NCI-H128 (cell line): ENCODE measurements around the gene SLC39A9.

Experiments used
- DNase-seq: peaks from one replicate; lab custom pipeline; 2025; ENCODE audit not compliant: unreplicated experiment; lab: John Stamatoyannopoulos, UW

SLC39A9 gene

DNA sequence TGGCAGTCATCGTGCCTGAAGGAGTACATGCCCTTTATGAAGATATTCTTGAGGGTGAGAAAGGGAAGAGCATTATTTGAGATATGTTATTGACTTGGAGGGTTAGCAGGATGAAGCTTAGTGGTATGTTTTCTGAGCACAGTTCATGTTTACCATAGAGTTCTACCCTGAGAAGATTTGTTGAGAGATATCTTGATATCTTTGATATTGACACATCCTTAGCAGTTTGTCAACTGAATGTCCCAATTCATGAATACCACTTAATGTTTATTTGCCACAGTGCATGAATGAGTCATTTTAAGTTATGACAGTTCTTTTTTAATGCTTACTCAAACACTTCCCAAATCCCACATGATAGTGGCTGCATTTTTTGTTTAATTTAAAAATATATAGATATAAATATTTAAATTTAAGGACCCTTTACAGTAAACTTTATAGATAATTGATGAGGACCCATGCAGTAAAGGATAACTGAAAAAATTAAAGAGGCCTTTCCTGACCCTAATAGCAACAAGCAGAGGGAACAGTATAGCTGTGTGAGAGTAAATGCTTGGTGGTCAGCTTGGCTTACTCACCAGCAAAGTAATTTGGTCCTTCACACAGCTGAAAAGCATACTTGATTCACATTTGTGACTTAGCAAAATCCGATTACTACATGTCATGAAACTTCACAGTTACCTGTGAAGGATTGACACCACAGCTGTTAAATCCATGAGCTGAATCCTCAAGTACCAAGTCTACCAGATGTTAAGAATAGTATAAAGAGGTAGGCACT lies 25.8 kb downstream of the SLC39A9 start:
- DNase-seq = no peak

DNA sequence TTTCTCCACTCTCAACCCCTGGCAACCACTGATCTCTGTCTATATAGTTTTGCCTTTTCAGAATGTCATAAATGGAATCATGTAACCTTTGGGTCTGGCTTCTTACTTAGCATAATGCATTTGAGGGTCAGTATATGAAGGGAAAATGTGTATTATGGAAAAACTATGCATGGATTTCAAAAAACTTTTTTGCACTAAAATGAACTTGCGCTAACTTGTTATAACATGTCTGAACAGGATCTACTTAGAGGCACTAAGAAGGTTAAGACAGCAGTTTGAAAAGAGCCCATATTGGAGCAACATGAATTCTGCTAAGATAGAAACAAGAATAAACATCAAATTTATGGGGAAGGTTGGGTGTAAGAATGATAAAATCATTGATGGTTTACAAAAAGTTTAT lies 29.1 kb downstream of the SLC39A9 start:
- no peak for DNase-seq

DNA sequence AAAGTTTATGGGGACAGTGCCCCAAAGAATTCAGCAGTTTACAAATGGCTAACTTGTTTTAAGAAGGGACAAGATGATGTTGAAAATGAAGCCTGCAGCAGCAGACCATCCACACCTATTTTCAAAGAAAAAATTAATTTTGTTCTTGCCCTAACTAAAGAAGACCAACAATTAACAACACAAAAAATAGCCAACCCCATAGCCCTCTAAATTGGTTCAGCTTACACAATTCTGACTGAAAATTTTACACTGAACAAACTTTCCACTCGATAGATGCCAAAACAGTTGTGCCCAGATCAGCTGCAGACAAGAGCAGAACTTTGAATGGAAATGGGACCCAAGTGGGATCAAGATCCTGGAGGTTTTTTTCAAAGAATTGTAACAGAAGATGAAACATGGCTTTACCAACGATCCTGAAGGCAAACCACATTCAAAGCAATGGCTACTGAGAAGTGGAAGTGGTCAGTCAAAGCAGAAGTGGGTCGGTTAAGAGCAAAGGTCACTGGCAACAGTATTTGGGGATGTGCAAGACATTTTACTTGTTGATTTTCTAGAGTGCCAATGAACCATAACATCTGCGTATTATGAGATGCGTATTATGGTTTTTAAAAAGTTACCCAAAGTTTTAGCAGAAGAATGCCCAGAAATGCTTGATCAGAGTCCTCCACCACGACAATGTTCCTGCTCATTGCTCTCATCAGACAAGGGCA lies 30.0 kb downstream of the SLC39A9 start:
- DNase-seq = no peak

DNA sequence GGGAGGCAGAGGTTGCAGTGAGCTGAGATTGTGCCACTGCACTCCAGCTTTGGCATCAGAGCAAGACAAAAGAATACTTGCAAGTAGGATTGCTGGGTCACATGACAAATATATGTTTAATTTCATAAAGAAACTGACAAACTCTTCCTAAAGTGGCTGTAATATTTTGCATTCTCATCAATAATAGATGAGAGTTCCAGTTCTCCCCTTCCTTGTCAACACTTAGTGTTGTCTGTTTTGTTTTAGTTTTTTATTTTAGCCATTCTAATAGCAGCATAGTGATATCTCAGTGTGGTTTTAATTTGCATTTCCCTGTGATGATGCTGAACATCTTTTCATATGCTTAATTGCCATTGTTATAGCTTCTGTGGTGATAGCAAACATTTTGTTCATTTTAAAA lies 31.2 kb downstream of the SLC39A9 start:
- no peak for DNase-seq

DNA sequence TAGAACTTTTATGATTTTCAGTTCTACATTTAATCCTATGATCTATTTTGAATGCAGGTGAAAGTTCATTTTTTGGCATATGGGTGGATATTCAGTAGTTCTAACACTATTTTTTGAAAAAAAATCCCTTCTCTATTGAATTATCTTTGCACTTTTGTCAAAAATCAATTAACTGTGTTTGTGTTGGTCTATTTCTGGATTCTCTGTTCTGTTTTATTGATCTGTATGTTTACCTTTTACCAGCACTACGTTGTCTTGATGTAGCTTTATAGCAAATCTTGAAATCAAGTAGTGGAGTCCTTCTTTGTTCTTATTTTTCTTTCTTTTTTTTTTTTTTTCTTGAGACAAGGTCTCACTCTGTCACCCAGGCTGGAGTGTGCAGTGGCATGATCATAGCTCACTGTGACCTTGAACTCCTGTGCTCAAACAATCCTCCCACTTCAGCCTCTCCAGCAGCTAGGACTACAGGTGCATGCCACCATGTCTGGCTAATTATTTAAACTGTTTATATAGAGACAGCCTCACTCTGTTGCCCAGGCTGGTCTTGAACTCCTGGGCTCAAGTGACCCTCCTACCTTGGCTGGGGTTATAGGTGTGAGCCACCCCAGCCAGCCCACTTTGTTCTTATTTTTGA lies 31.9 kb downstream of the SLC39A9 start:
- no peak for DNase-seq

DNA sequence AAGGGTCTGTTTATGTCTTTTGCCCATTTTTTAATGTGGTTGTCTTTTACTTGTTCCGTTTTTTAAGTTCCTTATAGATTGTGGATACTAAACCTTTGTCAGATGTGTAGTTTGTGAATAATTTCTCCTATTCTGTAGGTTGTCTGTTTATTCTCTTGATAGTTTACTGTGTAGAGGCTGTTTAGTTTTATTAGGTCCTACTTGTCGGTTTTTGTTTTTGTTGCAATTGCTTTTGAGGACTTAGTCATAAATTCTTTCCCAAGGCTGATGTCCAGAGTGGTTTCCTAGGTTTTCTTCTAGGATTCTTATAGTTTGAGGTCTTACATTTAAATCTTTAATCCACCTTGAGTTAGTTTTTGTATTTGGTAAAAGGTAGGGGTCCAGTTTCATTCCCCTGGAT lies 33.9 kb downstream of the SLC39A9 start:
- no peak for DNase-seq

DNA sequence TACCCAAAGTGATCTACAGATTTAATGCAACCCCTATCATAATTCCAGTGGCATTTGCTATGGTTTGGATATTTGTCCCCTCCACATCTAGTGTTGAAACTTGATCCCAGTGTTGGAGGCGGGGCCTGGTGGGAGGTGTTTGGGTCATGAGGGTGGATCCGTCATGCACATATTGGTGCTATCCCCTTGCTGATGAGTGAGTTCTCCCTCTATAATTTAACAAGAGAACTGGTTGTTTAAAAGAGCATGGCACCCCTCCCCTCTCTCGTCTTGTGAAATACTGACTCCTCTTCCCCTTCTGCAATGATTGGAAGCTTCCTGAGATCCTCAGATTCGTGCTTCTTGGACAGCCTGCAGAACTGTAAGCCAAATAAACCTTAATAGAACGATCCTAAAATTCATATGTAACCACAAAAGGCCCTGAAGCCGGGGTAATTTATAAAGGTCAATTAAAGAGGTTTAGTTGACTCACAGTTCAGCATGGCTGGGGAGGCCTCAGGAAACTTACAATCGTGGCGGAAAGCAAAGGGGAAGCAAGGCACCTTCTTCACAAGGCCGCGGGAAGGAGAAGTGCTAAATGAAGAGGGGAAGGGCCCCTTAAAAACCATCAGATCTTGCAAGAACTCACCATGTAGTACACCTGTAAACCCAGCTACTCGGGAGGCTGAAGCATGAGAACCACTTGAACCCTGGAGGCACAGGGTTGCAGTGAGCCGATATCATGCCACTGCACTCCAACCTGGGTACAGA lies 41.2 kb downstream of the SLC39A9 start:
- DNase-seq = no peak

DNA sequence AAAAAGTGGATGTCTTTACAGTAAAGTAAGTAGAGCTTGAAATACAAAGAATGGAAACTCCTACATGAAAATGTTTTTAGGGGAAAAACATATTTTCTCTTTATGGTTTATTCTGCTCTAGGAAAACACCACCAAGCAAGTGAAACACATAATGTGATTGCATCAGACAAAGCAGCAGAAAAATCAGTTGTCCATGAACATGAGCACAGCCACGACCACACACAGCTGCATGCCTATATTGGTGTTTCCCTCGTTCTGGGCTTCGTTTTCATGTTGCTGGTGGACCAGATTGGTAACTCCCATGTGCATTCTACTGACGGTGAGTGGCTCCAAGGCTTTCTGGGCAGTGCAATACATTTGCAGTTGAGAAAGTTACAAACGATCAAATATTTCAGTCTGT lies 43.5 kb downstream of the SLC39A9 start:
- DNase-seq = no peak

DNA sequence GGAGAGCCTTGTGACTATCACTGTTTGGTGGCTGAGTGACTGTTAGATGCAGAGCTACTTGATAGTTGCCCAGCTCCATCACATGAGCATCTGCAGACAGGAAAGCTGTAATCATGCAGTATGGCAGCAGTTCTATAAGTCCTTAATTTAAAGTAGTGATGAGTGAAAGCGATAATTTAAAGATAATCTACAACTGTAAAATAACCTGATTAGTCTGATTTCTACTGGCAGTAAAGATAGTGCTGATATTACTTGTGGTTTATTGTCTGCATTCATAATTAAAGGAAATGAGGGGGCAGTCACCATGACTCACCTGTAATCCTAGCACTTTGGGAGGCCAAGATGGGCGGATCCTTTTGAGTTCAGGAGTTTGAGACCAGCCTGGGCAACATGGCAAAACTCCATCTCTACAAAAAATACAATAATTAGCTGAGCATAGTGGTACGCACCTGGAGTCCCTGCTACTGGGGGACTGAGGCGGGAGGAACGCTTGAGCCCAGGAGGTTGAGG lies 44.9 kb downstream of the SLC39A9 start:
- no peak for DNase-seq

DNA sequence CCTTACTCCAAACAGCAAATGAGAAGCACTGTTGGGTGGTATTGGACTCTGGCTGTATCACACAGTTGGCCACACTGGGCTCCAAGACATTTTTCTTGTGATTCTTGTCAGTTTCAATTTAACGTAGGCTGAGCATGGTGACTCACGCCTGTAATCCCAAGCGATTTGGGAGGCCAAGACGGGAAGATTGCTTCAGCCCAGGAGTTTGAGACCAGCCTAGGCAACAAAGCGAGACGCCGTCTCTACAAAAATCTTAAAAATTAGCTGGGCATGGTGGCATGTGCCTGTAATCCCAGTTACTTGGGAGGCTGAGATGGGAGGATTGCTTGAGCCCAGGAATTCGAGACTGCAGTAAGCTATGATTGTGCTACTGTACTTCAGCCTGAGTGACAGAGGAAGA lies 50.7 kb downstream of the SLC39A9 start:
- no peak for DNase-seq

DNA sequence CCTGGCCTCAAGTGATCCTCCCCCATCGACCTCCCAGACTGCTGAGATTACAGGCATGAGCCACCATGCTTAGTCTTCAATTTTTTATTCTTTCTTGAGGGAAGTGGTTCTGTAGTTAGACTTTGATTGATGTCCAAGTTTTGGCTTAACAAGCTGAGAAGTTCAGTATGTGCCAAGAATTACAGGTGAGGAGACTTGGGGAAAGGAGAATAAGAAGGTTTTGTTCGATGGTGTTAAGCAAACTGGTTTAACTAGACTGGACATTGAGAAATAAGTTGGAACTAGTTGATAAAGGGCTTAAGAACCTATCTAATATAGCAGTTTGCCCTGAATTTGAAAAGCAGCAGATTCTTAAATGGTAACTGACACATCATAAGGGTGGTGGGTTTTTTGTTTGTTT lies 53.4 kb downstream of the SLC39A9 start:
- no peak for DNase-seq

DNA sequence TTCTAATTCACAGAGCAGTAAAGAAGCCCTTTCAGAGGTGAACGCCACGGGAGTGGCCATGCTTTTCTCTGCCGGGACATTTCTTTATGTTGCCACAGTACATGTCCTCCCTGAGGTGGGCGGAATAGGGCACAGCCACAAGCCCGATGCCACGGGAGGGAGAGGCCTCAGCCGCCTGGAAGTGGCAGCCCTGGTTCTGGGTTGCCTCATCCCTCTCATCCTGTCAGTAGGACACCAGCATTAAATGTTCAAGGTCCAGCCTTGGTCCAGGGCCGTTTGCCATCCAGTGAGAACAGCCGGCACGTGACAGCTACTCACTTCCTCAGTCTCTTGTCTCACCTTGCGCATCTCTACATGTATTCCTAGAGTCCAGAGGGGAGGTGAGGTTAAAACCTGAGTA lies 59.9 kb downstream of the SLC39A9 start:
- DNase-seq = no peak

DNA sequence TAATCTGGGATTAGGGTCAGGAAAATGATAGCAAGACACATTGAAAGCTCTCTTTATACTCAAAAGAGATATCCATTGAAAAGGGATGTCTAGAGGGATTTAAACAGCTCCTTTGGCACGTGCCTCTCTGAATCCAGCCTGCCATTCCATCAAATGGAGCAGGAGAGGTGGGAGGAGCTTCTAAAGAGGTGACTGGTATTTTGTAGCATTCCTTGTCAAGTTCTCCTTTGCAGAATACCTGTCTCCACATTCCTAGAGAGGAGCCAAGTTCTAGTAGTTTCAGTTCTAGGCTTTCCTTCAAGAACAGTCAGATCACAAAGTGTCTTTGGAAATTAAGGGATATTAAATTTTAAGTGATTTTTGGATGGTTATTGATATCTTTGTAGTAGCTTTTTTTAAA lies 60.6 kb downstream of the SLC39A9 start:
- no peak for DNase-seq

DNA sequence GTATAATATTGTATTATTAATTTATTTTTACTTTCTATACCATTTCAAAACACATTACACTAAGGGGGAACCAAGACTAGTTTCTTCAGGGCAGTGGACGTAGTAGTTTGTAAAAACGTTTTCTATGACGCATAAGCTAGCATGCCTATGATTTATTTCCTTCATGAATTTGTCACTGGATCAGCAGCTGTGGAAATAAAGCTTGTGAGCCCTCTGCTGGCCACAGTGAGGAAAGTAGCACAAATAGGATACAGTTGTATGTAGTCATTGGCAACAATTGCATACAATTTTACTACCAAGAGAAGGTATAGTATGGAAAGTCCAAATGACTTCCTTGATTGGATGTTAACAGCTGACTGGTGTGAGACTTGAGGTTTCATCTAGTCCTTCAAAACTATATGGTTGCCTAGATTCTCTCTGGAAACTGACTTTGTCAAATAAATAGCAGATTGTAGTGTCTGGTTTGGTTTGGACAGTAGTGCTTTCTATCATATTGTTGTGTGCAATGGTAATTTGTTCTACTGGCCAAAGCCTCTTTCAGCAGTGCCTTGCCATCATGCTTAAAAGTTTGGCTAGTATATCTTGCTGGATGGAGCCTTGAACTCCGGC lies 61.7 kb downstream of the SLC39A9 start:
- DNase-seq = no peak

DNA sequence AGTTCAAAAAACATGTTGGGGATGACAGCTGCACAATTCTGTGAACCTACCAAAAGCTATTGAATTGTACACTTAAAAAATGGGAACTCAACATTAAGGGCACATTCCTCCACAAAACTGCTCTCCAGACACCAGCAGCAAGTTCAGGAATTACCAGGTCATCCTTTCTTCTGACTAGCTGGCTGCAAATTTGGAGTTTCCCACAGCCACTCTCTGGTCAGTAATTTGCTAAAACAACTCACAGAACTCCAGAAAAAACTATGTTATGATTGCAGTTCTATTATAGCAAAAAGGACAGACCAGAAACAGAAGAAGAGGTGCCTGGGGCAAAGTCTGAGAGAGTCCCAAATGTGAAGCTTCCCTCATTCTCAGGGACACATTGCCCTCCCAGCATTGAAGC lies 65.9 kb downstream of the SLC39A9 start:
- DNase-seq = no peak

DNA sequence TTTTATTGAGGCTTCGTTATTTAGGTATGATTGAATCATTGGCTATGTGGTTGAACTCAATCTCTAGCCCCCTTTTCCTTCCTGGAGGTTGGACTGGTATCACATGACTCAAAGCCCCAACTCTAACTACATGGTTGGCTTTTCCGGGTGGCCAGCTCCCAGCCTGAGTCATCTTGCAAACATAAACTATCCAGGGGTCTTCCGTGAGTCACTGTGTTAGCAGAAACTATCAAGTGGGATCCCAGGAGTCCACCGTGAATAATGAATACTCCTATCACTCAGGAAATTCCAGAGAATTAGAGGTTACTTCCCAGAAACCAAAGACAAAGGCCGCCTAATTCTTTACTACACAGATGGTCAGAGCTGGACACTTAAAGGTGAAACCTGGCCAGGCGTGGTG lies 66.3 kb downstream of the SLC39A9 start:
- DNase-seq = no peak

DNA sequence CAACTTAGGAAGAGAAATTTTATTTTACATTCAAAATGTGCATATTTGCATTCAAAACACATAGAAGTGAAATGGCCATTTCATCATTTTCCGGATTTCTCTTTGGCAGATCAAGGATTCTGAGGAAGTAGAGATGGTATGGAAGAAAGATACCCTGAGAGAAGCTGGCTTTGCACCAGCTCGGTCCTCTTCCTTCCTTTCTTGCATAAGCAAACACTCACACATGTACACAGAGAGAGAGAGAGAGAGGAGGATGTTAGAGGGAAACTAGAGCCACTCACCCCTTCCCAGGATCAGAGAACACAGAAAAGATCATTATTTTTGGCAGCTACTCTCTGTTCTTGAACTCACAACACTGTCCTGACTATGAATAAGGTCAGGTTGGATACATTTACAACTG lies 70.5 kb downstream of the SLC39A9 start:
- DNase-seq = no peak

DNA sequence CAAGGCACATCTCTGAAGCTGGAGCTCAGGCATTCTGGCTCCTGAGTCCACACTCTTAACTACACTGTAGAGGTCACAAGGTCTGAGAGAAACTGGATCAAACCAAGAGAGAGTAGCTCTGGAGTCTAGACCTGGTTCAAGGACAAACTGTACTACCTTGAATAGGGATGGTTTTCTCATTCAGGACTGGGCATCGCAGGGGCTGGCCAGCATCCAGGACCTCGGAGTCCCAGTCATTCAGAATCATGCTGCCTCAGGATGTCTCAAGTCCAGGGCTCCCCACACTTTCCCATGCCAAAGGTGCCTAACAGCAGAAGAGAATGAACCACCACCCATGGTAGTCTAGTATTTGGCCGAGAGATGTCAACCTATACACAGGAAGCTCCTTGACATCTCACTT lies 72.9 kb downstream of the SLC39A9 start:
- no peak for DNase-seq

DNA sequence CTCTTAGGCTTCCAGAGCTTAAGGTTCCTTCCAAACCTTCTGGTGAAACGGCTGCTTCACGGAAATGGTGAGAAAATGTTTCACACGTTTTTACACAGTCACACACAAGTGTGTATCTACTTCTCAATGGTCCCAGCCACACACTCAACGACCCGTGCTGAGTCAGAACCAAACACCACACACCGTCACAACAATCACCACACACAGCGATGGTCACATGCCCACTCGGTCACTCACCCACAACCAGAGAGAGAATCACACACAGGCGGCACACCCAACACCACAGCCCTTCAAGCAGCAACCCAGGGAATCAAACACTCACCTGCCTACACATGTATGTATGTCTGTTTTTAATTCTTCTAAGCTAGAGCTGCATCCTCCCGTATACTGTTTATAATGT lies 73.4 kb downstream of the SLC39A9 start:
- no peak for DNase-seq

DNA sequence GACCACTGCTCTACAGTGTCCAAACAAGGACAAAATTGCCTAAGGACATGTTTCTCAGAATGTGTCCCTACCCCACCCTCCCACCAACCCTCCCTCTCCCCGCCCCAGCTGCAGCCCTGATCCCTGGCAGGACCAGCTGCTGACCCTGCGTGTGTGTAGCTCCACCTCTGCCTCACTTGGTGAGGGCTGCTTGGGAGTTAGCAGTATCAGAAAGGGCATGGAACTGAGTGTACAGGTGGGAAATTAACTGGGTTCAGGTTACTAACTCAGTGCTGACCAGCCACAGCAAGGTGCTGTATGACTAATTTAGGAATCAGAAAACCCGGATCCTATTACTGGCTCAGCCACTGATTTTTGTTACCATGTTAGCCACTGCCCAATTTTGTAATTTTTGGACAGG lies 74.8 kb downstream of the SLC39A9 start:
- no peak for DNase-seq

DNA sequence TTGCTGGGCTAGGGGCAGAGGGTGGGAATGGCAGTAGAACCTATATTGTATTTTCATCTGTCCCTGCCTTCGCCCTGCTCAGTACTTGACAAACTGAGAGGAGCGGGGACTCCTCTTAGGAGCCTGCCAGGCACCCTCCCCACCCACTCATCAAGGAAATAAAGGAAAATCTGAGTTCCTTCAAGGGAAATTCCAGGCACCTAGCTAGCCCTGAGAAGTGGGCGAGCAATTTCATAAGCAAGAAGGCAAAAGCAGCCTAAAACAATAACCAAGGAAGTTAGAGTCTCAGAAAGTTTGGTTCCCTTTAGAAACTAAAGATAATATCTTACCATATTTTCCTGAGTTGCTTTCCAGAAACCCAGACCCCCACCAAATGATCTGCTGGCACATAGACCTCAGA lies 75.5 kb downstream of the SLC39A9 start:
- DNase-seq = no peak
